ENCODE results near the gene GRHL3.

- TF ChIP-seq CTCF (IDR thresholded peaks at IDR 0.05), result no peak
- no peak for TF ChIP-seq POLR2A (IDR thresholded peaks at IDR 0.05)
Observed at GRCh38 chr1:24304763-24305162, 14.4 kb upstream of the GRHL3 start.
